ENCODE data around the gene LRRC4.

GRCh38 chr7:128055637-128056036, 24.4 kb upstream of the LRRC4 start:
- no peak for TF ChIP-seq ZFX (IDR thresholded peaks at IDR 0.05; ENCODE audit: borderline replicate concordance)
- no peak for TF ChIP-seq CTCF (IDR thresholded peaks at IDR 0.05)
